Upper lobe of left lung (tissue), 6 donors: ENCODE data around the gene NRXN3. TPM values are rescaled to one million over a fixed set of nuclear protein-coding genes. Genes with fewer than 3 reads are reported as not detected.

ENCODE experiments used
- ATAC-seq, 2 donors: fragments of 200-7000 bp; cut with Tn5 transposase; one replicate each; pipeline ENCODE4 v1.9.1; 2022; ENCODE audit warnings: mild to moderate bottlenecking in 2 of 2, moderate library complexity in 2 of 2; ENCODE audit not compliant: low FRiP score in 2 of 2
- DNase-seq, 2 donors: peaks; one replicate each; pipeline ENCODE4 v3.0.0-alpha.2; 2019 to 2020
- H3K27ac ChIP-seq, 4 donors: fragments of 200-600 bp; sonication (generic); one replicate each; pipeline ENCODE4 v1.5.1; 2016 to 2019
- H3K27me3 ChIP-seq, 4 donors: fragments of 200-600 bp; sonication (generic); one replicate each; pipeline ENCODE4 v1.5.1; 2017 to 2019
- H3K36me3 ChIP-seq, 4 donors: fragments of 200-600 bp; sonication (generic); one replicate each; pipeline ENCODE4 v1.5.1; 2016 to 2019
- H3K4me1 ChIP-seq, 4 donors: fragments of 200-600 bp; sonication (generic); one replicate each; pipeline ENCODE4 v1.5.1; 2018 to 2019
- H3K4me3 ChIP-seq, 4 donors: fragments of 200-600 bp; sonication (generic); one replicate each; pipeline ENCODE4 v1.5.1; 2017 to 2019; ENCODE audit warnings: mild to moderate bottlenecking in 2 of 4, moderate library complexity in 1 of 4
- H3K9me3 ChIP-seq, 4 donors: fragments of 200-600 bp; sonication (generic); one replicate each; pipeline ENCODE4 v1.5.1; 2018 to 2019
- EP300 ChIP-seq, 4 donors: sonication (generic); formaldehyde crosslinking; IDR thresholded peaks; one replicate each; pipeline ENCODE4 v1.5.1; 2017; ENCODE audit warnings: antibody characterized with exemption in 4 of 4, control low read depth in 2 of 4
- POLR2A ChIP-seq, 4 donors: fragments of 450-650 bp; IDR thresholded peaks; one replicate each; pipeline ENCODE4 v1.5.1; 2016 to 2017; ENCODE audit warnings: antibody characterized with exemption in 4 of 4, mild to moderate bottlenecking in 2 of 4
- POLR2AphosphoS5 ChIP-seq, 2 donors: sonication (generic); formaldehyde crosslinking; IDR thresholded peaks; one replicate each; pipeline ENCODE4 v1.5.1; 2017; ENCODE audit warnings: antibody characterized with exemption in 2 of 2
- WGBS, 2 donors: methylation state at CpG; one replicate each; pipeline ENCODE4 v1.1.5; 2017 to 2018; 5-methylcytosine and 5-hydroxymethylcytosine counted together
- total RNA-seq, 6 donors: library from RNA; depleted of rRNA in 4 of 6; stranded (reverse); fragments of >200 nt in 4 of 6; gene quantifications; one replicate each; pipeline versions ENCODE4 v1.1.0 to v1.2.1, GENCODE V29; 2016 to 2021
- TF ChIP-seq, protein P1 (sequence below), 6 experiments: fragments of 450-650 bp in 4 of 6; fragments of 200-600 bp in 2 of 6; sonication (generic) in 2 of 6; IDR thresholded peaks; one replicate each; pipeline ENCODE4 v1.5.1; 2016 to 2019; ENCODE audit warnings: antibody characterized with exemption in 6 of 6
- donor health status: DM: no; HTN: no; CAD: no; lungs with moderate emphysema.
- donor health status: DM: no; HTN: yes; CAD: no; lungs with severe emphysema.

The NRXN3 gene
- total RNA-seq, 6 donors from 2014 or later = 4.4 to 14.9 (median 7.2) TPM

DNA sequence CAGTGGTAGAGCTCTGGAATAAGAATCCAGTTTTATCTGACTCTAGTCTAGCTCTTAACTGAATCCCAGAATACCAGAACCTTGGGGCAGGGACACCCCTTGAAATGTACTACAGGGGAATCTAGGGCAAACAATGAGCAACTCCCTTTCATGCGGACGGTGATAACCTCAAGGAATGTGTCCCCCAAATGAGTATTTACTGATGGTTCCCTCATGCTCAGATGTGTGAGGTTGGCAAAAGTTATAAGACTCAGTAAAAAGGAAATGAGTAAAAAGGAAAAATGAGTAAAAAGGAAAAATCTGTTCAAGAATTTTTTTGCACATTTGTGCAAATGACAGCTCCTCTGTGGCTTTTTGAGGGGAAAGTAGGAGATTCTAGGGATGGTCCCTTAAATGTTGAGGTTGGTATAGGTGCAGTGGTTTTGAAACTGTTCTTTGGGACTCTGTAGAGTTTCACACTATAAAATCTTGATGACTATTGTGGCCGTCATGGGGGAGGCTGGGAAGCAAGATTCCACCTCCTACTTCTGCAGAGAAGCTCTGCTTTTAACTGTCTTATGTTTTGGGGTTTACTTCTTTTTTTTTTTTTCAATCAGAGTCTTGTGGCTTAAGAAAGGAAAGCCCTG, 58.6 kb downstream of the NRXN3 start:
- ATAC-seq (no peak), DNase-seq (no peak)
- Histone ChIP-seq H3K9me3 (no peaks in the 10 kb centered on the region), H3K4me1 (no peaks in the 10 kb centered on the region), H3K27ac (no peak overlapping the region), H3K36me3 (no peaks in the 10 kb centered on the region), H3K27me3 (no peaks in the 10 kb centered on the region), H3K4me3 (no peak overlapping the region)
- TF ChIP-seq POLR2A (IDR thresholded peaks at IDR 0.05) = no peak
- TF ChIP-seq, protein P1, sequence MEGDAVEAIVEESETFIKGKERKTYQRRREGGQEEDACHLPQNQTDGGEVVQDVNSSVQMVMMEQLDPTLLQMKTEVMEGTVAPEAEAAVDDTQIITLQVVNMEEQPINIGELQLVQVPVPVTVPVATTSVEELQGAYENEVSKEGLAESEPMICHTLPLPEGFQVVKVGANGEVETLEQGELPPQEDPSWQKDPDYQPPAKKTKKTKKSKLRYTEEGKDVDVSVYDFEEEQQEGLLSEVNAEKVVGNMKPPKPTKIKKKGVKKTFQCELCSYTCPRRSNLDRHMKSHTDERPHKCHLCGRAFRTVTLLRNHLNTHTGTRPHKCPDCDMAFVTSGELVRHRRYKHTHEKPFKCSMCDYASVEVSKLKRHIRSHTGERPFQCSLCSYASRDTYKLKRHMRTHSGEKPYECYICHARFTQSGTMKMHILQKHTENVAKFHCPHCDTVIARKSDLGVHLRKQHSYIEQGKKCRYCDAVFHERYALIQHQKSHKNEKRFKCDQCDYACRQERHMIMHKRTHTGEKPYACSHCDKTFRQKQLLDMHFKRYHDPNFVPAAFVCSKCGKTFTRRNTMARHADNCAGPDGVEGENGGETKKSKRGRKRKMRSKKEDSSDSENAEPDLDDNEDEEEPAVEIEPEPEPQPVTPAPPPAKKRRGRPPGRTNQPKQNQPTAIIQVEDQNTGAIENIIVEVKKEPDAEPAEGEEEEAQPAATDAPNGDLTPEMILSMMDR (IDR thresholded peaks at IDR 0.05) = no peak
- TF ChIP-seq POLR2AphosphoS5 (IDR thresholded peaks at IDR 0.05) = no peak
- no peak for TF ChIP-seq EP300 (IDR thresholded peaks at IDR 0.05)
- WGBS, 2 donors = 71 to 88% methylated on average over 3 of the region's 3 CpGs

DNA sequence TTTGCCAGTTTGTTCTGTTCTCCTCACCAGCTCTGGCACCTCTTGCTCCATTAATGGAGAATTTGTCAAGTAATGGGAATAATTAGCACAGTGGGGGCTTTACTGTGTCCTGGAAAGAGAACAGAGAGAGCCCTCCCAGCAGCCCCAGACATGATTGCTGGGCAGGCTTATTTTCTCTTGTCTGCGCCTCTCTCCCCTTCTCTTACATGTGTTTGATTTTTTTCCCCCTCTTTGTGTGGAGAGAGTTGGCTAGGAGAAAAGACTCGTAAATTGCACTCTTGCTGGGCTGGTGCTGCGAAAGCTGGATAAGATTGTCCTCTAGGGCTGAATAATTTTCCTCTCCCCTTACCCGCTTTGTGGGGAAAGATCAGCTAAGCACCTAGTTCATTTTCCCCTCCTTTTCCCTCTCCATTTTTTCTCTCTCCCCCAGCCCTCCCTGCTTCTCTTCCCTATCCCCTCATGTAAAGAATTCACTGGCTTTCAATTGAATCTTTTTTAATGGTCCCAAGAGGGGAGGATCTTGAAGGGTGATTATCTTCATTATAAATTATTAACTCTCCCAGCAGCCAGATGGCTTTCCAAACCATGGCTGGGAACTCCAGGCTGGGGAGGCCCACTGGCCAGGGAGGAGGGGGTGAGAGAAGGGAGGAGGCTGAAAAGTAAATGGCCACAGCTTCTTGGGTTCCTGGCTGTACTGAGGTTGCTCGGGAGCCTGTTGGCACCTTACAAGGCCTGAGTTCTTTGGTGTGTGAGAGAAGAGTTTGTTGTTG, 62.2 kb downstream of the NRXN3 start:
- WGBS, 2 donors = 85 to 93% methylated on average over 5 of the region's 5 CpGs
- H3K27ac ChIP-seq = no peak overlapping the region
- H3K4me3 ChIP-seq = no peak overlapping the region
- no peaks in the 10 kb centered on the region for H3K9me3 ChIP-seq
- H3K4me1 ChIP-seq = no peaks in the 10 kb centered on the region
- no peaks in the 10 kb centered on the region for H3K36me3 ChIP-seq
- DNase-seq (no peak), ATAC-seq (no peak)
- no peaks in the 10 kb centered on the region for H3K27me3 ChIP-seq
- no peak for TF ChIP-seq EP300 (IDR thresholded peaks at IDR 0.05)
- TF ChIP-seq, protein P1 (IDR thresholded peaks at IDR 0.05) = no peak
- no peak for TF ChIP-seq POLR2AphosphoS5 (IDR thresholded peaks at IDR 0.05)
- TF ChIP-seq POLR2A (IDR thresholded peaks at IDR 0.05) = no peak

DNA sequence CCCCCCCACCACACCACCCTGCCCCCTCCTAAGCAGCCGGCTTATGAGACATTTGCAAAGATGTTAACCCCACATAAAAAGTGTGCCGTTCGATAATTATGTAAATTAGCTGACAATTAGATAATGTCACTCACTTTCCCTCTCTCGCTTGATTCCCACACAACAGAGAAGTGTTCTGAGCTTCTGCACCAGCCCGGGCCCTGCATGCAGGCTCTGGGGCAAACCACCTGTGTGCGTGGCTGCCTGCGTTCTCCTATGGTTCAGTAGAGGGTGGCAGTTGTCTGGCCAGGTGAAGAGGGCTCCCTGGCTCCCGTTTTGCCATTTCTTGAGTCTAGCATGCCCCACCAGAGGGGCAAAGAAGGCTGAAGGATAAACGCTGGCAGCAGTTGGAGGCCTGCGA, 68.0 kb downstream of the NRXN3 start:
- no peak overlapping the region for H3K27ac ChIP-seq
- ATAC-seq (no peak), DNase-seq (no peak)
- H3K36me3 ChIP-seq = no peaks in the 10 kb centered on the region
- TF ChIP-seq, protein P1 (IDR thresholded peaks at IDR 0.05) = no peak
- TF ChIP-seq POLR2AphosphoS5 (IDR thresholded peaks at IDR 0.05) (no peak), EP300 (IDR thresholded peaks at IDR 0.05) (no peak), POLR2A (IDR thresholded peaks at IDR 0.05) (no peak)
- WGBS, 2 donors = 84 to 89% methylated on average over 9 to 10 of the region's 10 CpGs
- H3K4me1 ChIP-seq = no peaks in the 10 kb centered on the region
- no peaks in the 10 kb centered on the region for H3K27me3 ChIP-seq
- H3K9me3 ChIP-seq = no peaks in the 10 kb centered on the region
- H3K4me3 ChIP-seq = no peak overlapping the region

DNA sequence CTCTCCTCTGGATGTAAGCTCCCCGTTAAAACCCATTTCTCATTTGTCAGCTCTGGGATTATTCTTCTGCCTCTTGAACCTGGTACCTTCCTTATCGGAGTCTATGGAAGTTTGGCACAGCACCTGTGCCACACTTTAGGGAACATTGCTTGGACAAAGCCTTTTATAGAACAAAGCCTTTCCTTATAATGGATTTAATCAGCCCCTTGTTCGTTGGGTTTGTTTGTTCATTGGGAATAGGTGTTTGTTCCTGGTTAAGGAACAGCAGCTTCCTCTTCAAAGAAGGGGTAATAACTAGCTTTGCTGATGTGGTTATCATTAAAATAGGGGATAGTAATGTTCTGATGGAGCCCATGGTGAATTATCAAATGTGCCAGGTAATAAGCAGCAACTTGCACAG, 70.4 kb downstream of the NRXN3 start:
- TF ChIP-seq, protein P1 (IDR thresholded peaks at IDR 0.05) = no peak
- TF ChIP-seq EP300 (IDR thresholded peaks at IDR 0.05) (no peak), POLR2A (IDR thresholded peaks at IDR 0.05) (no peak), POLR2AphosphoS5 (IDR thresholded peaks at IDR 0.05) (no peak)
- Histone ChIP-seq H3K9me3 (no peaks in the 10 kb centered on the region), H3K4me3 (no peak overlapping the region), H3K27me3 (no peaks in the 10 kb centered on the region), H3K36me3 (no peaks in the 10 kb centered on the region), H3K4me1 (peaks cover 0 to 6% (median 0%) of the 10 kb centered on the region in 4 donors), H3K27ac (no peak overlapping the region)
- 48 to 58% methylated on average over 3 of the region's 3 CpGs for WGBS, 2 donors
- ATAC-seq (no peak), DNase-seq (no peak)
